ENCODE data around the gene DCUN1D3.

Gene DCUN1D3

DNA sequence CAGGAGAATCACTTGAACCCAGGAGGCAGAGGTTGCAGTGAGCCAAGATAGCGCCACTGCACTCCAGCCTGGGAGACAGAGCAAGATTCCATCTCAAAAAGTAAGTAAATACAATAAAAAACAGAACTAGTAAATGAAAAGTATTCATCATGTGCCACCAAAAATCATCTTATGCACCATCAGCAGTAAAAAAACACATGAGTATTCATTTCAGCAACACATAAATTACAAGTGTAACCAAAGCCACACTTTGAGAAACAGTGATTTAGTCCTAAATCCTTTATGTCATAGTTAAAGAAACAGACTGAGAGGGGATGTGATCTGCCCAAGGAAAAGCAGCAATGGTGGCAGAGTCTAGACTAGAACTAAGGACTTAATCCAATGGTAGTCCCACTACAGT, 13.0 kb downstream of the DCUN1D3 start:
- H3K9ac ChIP-seq (ENCODE audit: low read length): no peak overlapping the region
- TF ChIP-seq, protein P1, sequence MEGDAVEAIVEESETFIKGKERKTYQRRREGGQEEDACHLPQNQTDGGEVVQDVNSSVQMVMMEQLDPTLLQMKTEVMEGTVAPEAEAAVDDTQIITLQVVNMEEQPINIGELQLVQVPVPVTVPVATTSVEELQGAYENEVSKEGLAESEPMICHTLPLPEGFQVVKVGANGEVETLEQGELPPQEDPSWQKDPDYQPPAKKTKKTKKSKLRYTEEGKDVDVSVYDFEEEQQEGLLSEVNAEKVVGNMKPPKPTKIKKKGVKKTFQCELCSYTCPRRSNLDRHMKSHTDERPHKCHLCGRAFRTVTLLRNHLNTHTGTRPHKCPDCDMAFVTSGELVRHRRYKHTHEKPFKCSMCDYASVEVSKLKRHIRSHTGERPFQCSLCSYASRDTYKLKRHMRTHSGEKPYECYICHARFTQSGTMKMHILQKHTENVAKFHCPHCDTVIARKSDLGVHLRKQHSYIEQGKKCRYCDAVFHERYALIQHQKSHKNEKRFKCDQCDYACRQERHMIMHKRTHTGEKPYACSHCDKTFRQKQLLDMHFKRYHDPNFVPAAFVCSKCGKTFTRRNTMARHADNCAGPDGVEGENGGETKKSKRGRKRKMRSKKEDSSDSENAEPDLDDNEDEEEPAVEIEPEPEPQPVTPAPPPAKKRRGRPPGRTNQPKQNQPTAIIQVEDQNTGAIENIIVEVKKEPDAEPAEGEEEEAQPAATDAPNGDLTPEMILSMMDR (IDR thresholded peaks at IDR 0.05; ENCODE audit: low read length): no peak
- no peak for TF ChIP-seq EZH2 (IDR thresholded peaks at IDR 0.05; ENCODE audit: borderline replicate concordance, low read length)
- H3K9me3 ChIP-seq (ENCODE audit: low read length): no peaks in the 10 kb centered on the region
- no peaks in the 10 kb centered on the region for H4K20me1 ChIP-seq (ENCODE audit: insufficient read depth, low read length)
- H3K79me2 ChIP-seq (ENCODE audit: insufficient read depth, low read length): no peaks in the 10 kb centered on the region
- H3K27me3 ChIP-seq (ENCODE audit: insufficient read depth, low read length): no peaks in the 10 kb centered on the region
- H3F3A ChIP-seq (ENCODE audit: insufficient read depth, low read length): 0 out of 2 replicates have a peak, but pooled peaks cover 3% of the 10 kb centered on the region
- H3K9me2 ChIP-seq (ENCODE audit: low read depth, low read length): no peaks in the 10 kb centered on the region
- no peak overlapping the region for H3K27ac ChIP-seq (ENCODE audit: low read depth, low read length, poor library complexity, severe bottlenecking)
- no peaks in the 10 kb centered on the region for H3K4me1 ChIP-seq (ENCODE audit: insufficient read depth, low read length, severe bottlenecking)
- H3K4me3 ChIP-seq (ENCODE audit: low read depth, low read length, poor library complexity, severe bottlenecking): no peak overlapping the region
- peaks cover 8% of the 10 kb centered on the region; the same call in 1 of the 2 replicates for H3K36me3 ChIP-seq (ENCODE audit: insufficient read depth, low read length)
- H3K4me2 ChIP-seq (ENCODE audit: low read length): no peak overlapping the region
- H2AFZ ChIP-seq (ENCODE audit: low read length): no peak overlapping the region

DNA sequence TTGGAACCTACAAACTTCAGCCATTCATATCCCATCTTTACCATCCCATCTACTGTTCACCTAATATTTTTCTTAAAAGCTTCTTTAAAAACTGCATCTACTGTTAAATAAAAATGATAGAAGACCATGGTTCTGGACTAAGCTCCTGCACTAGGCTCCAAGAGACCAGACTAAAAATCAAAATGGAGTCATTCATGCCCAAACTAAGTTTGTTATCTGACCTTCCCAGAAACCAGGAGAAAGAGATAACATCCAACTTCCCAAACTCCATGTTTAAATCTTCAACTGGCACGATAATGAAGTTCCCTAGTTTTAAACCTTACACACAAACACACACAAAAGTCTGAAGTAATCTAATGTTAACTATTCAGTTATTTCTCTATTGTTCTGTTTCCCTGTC, 13.8 kb downstream of the DCUN1D3 start:
- Histone ChIP-seq H3K27ac (ENCODE audit: low read depth, low read length, poor library complexity, severe bottlenecking) (no peak overlapping the region), H3K79me2 (ENCODE audit: insufficient read depth, low read length) (no peaks in the 10 kb centered on the region), H3K4me1 (ENCODE audit: insufficient read depth, low read length, severe bottlenecking) (no peaks in the 10 kb centered on the region), H2AFZ (ENCODE audit: low read length) (no peak overlapping the region), H3K4me3 (ENCODE audit: low read depth, low read length, poor library complexity, severe bottlenecking) (no peak overlapping the region), H3K27me3 (ENCODE audit: insufficient read depth, low read length) (no peaks in the 10 kb centered on the region), H3K36me3 (ENCODE audit: insufficient read depth, low read length) (peaks cover 7% of the 10 kb centered on the region; the same call in 1 of the 2 replicates), H3K4me2 (ENCODE audit: low read length) (no peak overlapping the region), H3K9me2 (ENCODE audit: low read depth, low read length) (no peaks in the 10 kb centered on the region), H3K9me3 (ENCODE audit: low read length) (no peaks in the 10 kb centered on the region), H3F3A (ENCODE audit: insufficient read depth, low read length) (0 out of 2 replicates have a peak, but pooled peaks cover 3% of the 10 kb centered on the region), H3K9ac (ENCODE audit: low read length) (no peak overlapping the region), H4K20me1 (ENCODE audit: insufficient read depth, low read length) (no peaks in the 10 kb centered on the region)
- TF ChIP-seq, protein P1 (IDR thresholded peaks at IDR 0.05; ENCODE audit: low read length): no peak
- TF ChIP-seq EZH2 (IDR thresholded peaks at IDR 0.05; ENCODE audit: borderline replicate concordance, low read length): no peak

DNA sequence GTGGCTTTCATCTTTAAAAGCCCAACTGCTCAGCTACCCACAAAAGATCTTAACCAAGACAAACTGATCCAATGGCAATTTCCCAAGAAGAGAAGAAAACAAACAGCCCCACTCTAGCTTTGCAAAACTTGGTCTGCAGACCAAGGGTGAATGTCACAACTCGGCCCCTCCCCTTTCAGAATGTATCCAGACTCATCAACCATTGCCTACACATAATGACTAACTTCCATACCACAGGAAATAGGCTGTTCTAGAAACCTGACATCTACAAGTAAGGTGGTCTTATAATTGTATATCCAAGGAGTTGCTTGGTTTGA, 16.0 kb downstream of the DCUN1D3 start:
- H3K9ac ChIP-seq (ENCODE audit: low read length): no peak overlapping the region
- no peak overlapping the region for H3K4me3 ChIP-seq (ENCODE audit: low read depth, low read length, poor library complexity, severe bottlenecking)

More for the DNA sequence above, 16.0 kb downstream of the DCUN1D3 start:
- Histone ChIP-seq H3K27ac (ENCODE audit: low read depth, low read length, poor library complexity, severe bottlenecking) (no peak overlapping the region), H3K4me1 (ENCODE audit: insufficient read depth, low read length, severe bottlenecking) (peaks cover 5% of the 10 kb centered on the region), H3K9me2 (ENCODE audit: low read depth, low read length) (no peaks in the 10 kb centered on the region), H3K9me3 (ENCODE audit: low read length) (no peaks in the 10 kb centered on the region), H4K20me1 (ENCODE audit: insufficient read depth, low read length) (no peaks in the 10 kb centered on the region), H2AFZ (ENCODE audit: low read length) (no peak overlapping the region), H3K36me3 (ENCODE audit: insufficient read depth, low read length) (peaks cover 7% of the 10 kb centered on the region; the same call in 1 of the 2 replicates), H3K4me2 (ENCODE audit: low read length) (no peak overlapping the region), H3K27me3 (ENCODE audit: insufficient read depth, low read length) (no peaks in the 10 kb centered on the region), H3K79me2 (ENCODE audit: insufficient read depth, low read length) (no peaks in the 10 kb centered on the region), H3F3A (ENCODE audit: insufficient read depth, low read length) (0 out of 2 replicates have a peak, but pooled peaks cover 3% of the 10 kb centered on the region)
- TF ChIP-seq, protein P1 (IDR thresholded peaks at IDR 0.05; ENCODE audit: low read length): no peak
- TF ChIP-seq EZH2 (IDR thresholded peaks at IDR 0.05; ENCODE audit: borderline replicate concordance, low read length): no peak
